GM19324 (cell line): ENCODE results near the gene AEBP2.
A peak's percentile ranks its signal among the peaks of the same experiment; 100 is the strongest.
"Not testable (repeated sequence)": the region's sequence is repeated elsewhere in the genome, so short reads cannot be mapped to it uniquely, and the experiment has no call there.

Experiments used
- ATAC-seq: cut with Tn5 transposase; IDR thresholded peaks from one replicate; pipeline ENCODE4 v1.9.1; 2021; ENCODE audit warnings: mild to moderate bottlenecking, moderate library complexity; ENCODE audit not compliant: unreplicated experiment, low FRiP score

Gene AEBP2

DNA sequence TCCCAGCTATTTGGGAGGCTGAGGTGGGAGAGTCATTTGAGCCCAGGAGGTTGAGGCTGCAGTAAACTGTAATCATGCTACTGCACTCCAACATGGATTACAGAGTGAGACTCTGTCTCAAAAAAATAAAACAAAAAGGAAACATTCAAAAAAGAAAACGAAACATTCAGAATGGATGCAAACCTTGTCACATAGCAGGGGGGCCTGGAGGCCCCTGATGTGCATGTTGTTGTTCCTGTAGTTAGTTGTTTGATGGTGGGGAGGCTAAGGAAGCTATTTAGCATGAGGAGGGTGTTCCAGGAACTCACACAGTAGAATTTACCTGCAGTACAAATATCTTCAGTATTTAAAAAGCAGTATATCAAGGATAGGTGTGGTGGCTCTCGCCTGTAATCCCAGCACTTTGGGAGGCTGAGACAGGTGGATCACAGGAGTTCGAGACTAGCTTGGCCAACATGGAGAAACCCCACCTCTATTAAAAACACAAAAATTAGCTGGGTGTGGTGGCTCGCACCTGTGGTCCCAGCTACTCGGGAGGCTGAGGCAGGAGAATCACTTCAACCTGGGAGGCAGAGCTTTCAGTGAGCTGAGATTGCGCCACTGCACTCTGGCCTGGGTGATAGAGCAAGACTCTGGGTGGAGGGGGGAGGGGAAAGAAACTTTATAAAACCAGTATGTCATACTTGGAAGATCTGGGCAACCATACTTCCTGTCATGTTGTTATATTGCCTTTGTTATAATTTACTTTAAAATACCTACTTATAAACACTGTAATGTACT is 17.6 kb upstream of the AEBP2 start:
- ATAC-seq: no peak

DNA sequence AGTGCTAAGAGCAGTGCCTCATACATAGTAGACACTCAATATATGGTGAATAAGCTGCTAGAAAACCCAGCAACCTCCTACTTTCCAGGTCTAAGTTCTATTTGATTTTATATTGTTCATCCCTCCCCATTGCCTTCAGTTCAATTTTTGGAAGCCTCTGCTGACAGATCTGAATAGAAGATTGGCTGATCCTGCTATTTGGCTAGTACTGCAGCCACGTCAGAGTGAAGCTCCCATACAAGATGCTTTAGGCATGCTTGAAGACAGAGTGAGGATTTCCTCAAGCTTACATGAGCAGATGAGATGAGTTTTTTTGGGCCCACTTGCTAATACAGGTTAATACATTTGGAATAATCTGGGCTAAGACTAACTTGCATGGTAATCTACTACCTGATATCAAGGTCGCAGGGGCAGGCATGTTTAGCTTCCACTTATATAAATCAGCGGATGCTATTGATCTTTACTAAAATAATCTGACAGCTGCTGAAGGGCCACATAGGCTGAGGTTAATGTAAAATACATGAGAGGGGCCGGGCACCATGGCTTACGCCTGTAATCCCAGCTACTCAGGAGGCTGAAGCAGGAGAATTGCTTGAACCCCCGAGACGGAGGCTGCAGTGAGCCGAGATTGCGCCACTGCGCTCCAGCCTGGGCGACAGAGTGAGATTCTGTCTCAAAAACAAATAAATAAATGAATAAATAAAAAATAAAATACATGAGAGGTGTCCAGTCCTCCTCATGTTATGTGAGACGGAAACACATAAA is 15.9 kb upstream of the AEBP2 start:
- no peak for ATAC-seq

DNA sequence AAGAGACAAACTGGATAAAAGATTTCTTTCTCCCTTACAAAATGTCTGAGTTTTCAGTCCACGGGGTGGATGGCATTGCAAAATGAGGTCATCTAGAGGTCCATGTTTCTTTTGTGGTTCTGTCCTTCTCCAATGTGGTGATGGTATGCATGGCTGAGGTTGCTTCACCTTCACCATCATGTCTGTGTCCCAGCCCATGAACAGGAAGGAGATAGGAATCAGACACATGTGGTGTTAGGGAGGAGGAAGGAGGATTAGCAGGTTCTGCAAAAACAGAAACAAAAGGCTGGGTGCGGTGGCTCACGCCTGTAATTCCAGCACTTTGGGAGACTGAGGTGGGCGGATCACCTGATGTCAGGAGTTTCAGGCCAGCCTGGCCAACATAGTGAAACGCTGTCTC is 11.0 kb upstream of the AEBP2 start:
- no peak for ATAC-seq

DNA sequence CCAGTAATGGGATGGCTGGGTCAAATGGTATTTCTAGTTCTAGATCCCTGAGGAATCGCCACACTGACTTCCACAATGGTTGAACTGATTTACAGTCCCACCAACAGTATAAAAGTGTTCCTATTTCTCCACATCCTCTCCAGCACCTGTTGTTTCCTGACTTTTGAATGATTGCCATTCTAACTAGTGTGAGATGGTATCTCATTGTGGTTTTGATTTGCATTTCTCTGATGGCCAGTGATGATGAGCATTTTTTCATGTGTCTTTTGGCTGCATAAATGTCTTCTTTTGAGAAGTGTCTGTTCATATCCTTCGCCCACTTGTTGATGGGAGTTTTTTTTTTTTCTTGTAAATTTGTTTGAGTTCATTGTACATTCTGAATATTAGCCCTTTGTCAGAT is 9.8 kb upstream of the AEBP2 start:
- ATAC-seq: not testable (repeated sequence)

DNA sequence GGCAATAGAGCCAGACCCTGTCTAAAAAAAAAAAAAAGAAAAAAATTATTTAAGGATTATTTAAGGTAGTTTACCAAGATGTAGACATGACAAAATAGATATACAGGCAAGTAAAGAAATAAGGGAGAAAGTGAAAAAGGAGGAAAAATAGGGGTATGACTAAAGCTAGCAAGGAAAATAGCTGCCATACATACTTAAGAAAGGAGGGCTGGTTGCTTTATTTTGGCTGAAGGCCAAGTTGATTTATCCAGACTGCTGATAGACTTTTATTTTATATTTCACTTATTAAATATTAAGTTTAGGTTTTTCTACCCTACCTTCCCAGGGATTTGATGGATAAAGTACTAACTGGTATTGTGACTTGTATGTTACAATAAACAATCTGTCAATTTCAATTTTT is 8.3 kb upstream of the AEBP2 start:
- ATAC-seq: no peak

DNA sequence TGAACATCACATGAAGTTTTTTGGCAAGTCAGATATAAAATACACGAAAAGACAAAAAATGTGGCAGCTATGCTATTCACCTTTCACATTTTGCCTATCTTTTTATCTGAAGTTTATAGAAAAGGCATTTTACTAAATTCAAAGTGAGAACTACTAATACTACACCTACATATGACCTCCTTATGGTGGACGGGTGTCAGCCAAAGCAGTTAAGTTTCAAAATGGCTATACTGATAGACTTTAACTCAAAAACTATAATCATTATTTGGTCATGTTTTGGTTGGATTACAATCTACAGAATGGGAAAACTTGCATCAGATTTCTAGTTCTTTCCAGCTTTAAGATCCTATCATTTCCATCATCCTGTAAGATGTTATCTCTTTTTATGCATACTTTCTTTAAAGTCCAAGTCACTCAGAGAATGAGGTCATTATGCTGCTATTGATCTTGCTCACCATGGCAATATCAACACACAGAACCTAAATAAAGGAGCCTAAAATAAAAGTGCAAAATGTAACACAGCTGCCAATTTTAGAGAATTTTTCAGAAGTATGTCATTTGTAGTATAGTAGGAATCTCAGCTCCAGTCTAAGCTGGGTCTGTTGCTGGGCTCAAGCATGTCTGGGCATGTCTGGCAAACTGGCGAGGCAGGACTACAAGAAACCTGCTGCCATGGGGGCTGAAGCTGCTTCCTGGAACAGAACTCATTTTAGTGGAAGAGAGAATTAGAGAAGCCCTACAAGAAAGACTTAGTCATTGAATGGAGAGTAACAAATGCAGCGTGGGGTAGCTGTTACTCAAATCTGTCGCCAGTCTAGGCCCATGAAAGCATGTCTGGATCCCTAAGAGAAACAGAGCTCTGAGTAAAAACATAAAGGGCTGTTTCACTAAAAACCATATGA is 7.6 kb upstream of the AEBP2 start:
- ATAC-seq: no peak

DNA sequence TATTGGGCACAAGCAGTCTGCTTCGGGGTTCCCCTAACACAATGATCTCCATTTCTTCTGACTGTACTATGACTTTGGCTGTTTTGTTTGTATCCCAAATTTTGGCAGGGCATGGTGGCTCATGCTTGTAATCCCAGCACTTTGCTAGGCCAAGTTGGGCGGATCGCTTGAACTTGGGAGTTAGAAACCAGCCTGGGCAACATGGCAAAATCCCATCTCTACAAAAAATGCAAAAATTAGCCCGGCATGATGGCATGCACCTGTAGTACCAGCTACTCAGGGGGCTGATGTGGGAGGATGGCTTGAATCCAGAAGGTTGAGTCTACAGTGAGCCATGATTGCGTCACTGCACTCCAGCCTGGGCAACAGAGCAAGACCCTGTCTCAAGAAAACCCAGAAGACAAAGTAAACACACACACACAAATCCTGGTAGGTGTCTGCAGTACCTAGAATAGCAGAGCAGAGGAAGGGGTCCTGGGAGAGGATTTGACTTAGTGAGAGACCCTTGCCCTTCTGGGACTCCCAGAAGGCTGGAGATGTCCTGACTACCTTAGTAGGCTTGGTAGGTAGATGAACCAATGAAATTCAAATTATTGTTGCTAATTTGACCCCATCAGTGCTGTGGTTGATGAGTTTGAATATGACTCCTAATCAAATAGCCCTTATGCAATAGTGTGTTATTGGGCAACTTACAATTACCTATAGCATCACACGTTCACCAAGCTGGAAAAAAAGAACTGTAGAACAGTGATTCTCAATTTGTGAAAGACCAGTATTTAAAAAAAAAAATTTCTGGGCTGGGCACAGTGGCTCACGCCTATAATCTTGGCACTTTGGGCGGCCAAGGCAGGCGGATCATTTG is 6.8 kb upstream of the AEBP2 start:
- ATAC-seq: no peak

DNA sequence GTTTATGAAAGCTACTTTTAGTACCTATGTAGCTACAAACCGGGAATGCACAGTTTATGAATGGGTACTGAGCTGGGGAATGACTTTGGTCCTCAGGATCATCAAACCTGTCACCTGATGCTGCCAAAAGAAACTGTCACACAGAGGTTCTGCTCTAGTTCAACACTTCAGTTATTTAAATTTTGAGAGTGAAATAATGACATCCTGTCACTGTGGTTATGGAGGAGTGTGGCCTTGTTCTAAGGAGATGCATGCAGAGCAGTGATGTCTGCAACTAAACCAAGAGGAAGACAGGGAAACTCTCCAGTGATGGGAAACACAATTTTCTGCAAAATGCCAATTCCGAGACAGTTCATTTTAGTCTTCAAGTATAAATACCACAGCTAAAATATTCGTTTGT is 4.8 kb upstream of the AEBP2 start:
- ATAC-seq: no peak

DNA sequence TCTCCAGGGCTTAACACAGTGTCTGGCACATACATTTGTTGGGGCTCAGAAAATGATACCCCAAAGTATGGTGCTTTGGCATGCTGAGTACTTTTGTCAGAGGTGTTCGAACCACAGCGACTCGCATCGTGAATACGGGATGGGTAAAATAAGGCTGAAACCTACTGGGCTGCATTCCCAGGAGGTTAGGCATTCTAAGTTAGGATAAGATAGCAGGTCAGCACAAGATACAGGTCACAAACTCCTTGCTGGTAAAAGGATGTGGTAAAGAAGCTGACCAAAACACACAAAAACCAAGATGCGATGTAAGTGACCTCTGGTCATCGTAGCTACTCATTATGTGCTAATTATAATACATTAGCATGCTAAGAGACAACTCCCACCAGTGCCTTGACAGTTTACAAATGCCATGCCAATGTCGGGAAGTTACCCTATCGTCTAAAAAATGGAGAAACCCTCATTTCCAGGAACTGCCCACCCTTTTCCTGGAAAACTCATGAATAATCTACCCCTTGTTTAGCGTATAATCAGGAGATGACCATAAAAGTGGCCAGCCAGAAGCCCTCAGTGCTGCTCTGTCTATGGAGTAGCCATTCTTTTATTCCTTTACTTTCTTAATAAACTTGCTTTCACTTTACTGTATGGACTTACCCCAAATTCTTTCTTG is 3.3 kb upstream of the AEBP2 start:
- ATAC-seq: no peak

DNA sequence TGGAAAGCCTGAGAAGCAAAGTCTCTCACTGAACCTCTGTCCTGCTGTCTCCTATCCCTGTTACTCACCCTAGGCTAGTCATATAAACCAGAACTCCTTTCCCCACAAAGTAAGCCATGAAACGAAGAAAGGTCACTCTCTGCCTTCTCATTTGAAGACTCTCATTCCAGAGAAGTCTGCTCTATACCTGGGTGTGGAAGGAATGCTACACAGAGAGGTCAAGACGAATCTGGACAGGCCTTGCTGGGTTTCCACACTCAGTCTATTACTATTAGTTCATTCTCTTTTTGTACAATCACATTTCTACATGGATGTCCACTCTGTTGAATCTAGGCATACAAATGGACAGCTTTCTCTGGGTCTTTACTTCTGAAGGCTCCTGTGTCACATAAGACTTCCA is 2.4 kb upstream of the AEBP2 start:
- ATAC-seq: no peak

DNA sequence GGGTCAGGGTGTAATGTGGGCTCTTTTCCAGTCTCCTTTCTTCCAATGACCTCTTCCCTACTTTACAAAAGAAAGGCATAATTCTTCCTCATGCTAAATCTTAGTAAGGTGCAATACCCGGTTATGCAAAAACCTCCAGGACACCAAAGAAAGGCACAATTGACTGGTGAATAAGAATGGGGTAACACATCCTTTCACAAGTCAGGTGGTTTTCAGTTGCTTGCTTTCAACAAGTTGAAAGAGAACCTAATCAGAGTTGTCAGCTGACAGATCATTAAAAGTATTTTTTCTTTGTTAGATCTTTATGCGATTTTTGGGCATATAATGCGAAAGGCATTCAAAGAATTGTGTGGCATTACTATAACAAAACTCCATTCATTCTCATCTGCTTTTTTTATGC is 1.3 kb upstream of the AEBP2 start:
- no peak for ATAC-seq

DNA sequence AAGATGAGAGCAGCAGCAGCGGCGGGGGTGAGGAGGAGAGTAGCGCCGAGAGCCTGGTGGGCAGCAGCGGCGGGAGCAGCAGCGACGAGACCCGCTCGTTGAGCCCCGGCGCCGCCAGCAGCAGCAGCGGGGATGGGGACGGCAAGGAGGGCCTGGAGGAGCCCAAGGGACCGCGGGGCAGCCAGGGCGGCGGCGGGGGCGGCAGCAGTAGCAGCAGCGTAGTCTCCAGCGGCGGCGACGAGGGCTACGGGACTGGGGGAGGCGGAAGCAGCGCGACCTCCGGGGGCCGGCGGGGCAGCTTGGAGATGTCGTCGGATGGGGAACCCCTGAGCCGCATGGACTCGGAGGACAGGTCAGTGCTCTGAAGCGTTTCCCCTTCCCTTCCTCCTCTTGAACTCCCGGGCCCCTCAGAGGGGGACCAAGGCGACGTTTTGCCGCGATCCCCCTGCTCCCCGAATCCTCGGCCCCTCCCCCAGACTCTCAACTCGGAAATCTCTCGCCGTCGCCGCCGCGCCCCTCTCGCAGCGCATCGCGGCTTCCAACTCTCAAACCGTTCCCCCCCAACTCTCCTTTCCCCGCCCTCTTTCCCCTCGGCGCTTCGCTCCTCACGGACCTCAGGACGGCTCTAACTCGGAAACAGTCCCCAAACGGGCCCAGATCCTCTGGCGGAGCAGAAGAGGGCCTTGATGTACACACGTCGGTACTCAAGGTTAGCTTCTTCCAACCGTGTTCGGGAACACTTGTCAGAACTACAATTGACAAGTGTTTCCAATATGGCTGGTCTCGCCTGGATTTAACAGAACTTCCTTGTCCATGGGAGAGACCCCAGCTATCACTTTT is 947 bp downstream of the AEBP2 start:
- peak; percentile 30 for ATAC-seq

DNA sequence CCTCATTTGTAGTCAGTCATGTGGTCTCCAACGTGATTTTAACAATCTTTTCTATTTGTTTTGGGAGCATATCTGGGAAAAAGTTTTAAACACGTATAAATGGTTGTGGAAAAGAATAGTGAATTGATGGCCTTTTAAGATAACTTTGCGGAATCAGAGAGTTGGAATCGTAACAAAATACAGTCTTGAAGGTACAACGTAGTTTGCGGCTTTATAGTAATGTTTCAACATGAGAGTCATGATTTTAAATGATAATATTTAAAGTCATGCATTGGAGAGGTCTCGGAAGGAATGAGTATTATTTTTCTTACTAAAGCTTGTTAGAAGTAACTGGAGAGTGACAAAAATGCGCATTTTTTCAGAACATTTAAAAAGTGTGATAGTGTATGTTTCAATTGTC is 1.6 kb downstream of the AEBP2 start:
- no peak for ATAC-seq

DNA sequence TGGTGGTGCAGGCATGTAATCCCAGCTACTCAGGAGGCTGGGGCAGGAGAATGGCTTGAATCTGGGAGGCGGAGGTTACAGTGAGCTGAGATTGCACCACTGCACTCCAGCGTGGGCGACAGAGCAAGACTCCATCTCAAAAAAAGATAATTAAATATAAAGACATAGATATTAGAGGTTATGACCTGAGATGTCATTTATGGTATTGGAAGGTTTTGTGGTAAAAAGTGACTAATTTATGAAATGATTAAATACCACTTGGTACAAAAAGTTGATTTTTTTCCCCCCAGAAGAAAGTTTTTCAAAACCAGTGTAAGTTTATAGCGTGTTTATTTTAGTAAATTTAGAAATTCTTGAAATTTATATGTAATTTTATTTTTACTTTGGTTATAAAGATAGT is 4.3 kb downstream of the AEBP2 start:
- ATAC-seq: no peak

DNA sequence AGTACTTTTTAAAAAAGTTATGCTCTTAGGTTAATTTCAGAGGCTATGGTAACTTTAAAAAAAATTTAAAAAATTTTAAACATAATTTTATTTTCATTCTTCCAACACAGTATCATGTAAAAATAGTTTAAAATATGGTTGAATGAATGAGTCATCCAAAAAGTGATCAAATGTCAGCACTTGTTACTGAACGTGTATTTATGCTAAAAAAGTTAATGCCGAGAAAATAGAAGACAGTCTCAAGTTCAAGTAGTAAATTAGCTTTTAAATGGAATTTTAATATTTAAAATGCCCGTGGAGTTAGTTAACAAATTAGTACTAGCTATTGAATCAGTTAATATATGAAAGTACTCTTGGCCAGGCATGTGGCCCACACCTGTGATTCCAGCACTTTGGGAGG is 4.8 kb downstream of the AEBP2 start:
- ATAC-seq: no peak

DNA sequence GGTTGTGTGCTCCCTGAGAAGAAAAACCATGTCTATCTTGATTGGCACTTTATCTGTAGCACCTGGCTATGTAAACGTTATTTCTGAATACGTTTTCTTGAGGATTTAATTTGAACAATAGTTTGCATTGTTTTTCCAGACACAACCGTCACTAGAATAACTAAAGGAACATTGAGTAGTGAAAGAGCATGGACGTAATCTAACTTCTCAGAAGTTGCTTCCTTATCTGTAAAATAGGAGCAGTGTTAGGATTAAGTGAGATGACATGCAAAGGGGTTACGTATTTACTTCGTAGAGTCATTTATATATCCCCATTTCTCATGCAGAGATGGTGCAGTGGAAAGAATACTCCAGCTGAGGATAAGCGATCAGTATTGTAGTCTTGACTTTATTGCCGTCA is 8.1 kb downstream of the AEBP2 start:
- no peak for ATAC-seq

DNA sequence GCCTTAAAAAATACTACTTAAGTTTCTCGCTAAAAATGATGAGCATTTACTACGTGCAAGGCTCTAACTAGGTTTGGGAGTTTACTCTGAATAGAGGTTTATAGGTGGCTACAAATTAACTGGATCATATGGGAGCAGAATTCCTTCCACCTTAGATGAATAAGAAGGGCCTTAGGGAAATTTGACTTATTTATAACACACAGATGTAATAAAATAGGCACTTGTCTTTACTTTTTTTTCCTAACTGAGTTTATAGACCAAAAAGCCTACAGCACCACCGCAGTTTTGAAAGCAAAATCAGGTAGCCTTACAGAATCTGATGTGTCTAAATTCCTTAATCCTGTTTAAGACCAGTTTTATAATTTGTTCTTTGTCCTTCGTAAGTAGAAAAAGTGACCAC is 10.5 kb downstream of the AEBP2 start:
- no peak for ATAC-seq

DNA sequence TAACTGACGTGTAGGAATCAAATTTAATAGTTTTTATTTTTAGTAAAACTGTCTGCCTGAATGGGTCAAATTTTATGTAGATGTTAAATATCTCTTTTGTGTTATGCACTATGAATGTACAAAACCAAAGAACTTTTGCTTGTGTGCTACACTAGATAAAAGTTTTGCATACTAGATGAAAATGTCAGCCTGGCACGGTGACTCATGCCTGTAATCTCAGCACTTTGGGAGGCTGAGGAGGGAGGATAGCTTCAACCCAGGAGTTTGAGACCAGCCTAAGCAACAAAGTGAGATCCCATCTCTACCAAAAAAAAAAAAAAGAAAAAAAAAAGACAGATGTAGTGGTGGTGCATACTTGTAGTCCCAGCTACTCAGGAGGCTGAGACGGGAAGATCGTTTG is 11.1 kb downstream of the AEBP2 start:
- no peak for ATAC-seq

DNA sequence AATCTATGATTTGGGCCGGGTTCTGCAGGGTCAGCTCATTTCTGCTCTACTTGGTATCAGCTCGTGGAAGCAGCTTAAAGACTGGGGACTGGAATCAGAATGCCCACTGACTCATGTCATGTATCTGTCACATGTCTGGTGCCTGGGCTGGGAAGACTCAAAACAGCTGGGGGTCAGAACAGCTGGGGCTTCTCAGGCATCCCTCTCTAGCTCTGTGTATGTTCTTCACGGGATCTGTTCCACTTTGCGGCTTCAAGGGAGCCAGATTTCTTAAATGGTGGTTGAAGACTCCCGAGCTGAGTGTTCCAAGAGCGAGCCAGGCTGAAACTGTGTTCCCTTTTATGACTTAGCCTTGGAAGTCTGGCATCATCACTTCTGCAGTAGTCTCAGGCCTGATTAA is 11.9 kb downstream of the AEBP2 start:
- ATAC-seq: no peak
